Stimulated activated CD4-positive, alpha-beta T cell treated with anti-CD3 and anti-CD28 coated beads, Interleukin-12 subunit alpha, Interleukin-12 subunit beta, amount 100 ng/mL, for 48 hours (primary cell): ENCODE results near the gene PAQR5.
"Not testable (repeated sequence)": the region's sequence is repeated elsewhere in the genome, so short reads cannot be mapped to it uniquely, and the experiment has no call there.

Experiments
- DNase-seq, 3 donors: peaks; one replicate each; pipeline ENCODE4 v3.0.0-alpha.2; 2020; ENCODE audit warnings: low read depth in 2 of 3, low spot score in 1 of 3

Gene PAQR5

GRCh38 chr15:69314736-69315135 lies 16.0 kb downstream of the PAQR5 start:
- DNase-seq = no peak

GRCh38 chr15:69315402-69316110 lies 16.8 kb downstream of the PAQR5 start:
- no peak for DNase-seq

- no peak for DNase-seq
These were observed 17.6 kb downstream of the PAQR5 start for GRCh38 chr15:69316291-69316690.

- no peak for DNase-seq
These were observed 18.7 kb downstream of the PAQR5 start for GRCh38 chr15:69317392-69317841.

GRCh38 chr15:69318033-69318432 lies 19.3 kb downstream of the PAQR5 start:
- DNase-seq = no peak

GRCh38 chr15:69319384-69320375 lies 21.0 kb downstream of the PAQR5 start:
- peak in 1 of 3 donors; percentile 4 for DNase-seq

- DNase-seq = no peak
These were observed 22.4 kb downstream of the PAQR5 start for GRCh38 chr15:69320977-69321554.

GRCh38 chr15:69323893-69324430 lies 25.2 kb downstream of the PAQR5 start:
- DNase-seq = no peak

GRCh38 chr15:69324565-69324964 lies 25.9 kb downstream of the PAQR5 start:
- DNase-seq = no peak

GRCh38 chr15:69325456-69325971 lies 26.8 kb downstream of the PAQR5 start:
- no peak for DNase-seq

GRCh38 chr15:69328080-69328479 lies 29.4 kb downstream of the PAQR5 start:
- DNase-seq = no peak

GRCh38 chr15:69328739-69329138 lies 30.0 kb downstream of the PAQR5 start:
- no peak for DNase-seq

GRCh38 chr15:69337138-69337537 lies 38.4 kb downstream of the PAQR5 start:
- no peak for DNase-seq

- no peak for DNase-seq
These were observed 40.0 kb downstream of the PAQR5 start for GRCh38 chr15:69338535-69339213.

GRCh38 chr15:69339214-69339543 lies 40.5 kb downstream of the PAQR5 start:
- not testable (repeated sequence) for DNase-seq

GRCh38 chr15:69340243-69340900 lies 41.7 kb downstream of the PAQR5 start:
- DNase-seq = no peak

- DNase-seq = no peak
These were observed 42.6 kb downstream of the PAQR5 start for GRCh38 chr15:69341356-69341755.

- no peak for DNase-seq
These were observed 43.9 kb downstream of the PAQR5 start for GRCh38 chr15:69342460-69343076.

GRCh38 chr15:69343133-69343532 lies 44.4 kb downstream of the PAQR5 start:
- no peak for DNase-seq

- DNase-seq = no peak
These were observed 45.5 kb downstream of the PAQR5 start for GRCh38 chr15:69344238-69344637.
